Loucy (cell line): ENCODE measurements around the gene NHSL2.

Source experiments
- EZH2phosphoT487 ChIP-seq: fragments of 200-600 bp; IDR thresholded peaks from 2 replicates; pipeline ENCODE4 v1.6.1; 2018; ENCODE audit warnings: antibody characterized with exemption, mild to moderate bottlenecking, moderate library complexity, borderline replicate concordance
- TF ChIP-seq, protein P1 (sequence below): fragments of 200-600 bp; sonication (generic); conservative IDR thresholded peaks from 2 replicates; pipeline ENCODE4 v1.5.1; 2014; ENCODE audit warnings: mild to moderate bottlenecking, antibody characterized with exemption, low read length

DNA sequence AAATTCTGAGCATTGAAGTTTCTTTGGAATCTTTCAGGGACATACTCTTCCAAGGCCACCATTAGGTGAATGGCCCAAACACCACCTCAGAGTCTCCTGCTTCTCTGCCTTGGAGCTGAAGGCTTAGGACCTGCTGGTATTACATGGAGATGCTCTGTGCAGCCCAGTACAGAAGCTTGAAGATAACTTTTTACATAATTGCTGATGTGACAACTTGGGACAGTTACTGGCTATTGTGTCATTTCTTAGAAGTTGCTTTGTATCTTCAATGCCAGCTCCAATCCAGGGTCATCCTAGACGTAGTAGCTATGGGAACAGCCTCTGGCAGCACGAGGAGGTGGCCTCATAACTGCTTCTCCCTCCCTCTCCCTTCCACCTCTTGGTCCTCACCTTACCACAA is 160.6 kb downstream of the NHSL2 start:
- TF ChIP-seq, protein P1, sequence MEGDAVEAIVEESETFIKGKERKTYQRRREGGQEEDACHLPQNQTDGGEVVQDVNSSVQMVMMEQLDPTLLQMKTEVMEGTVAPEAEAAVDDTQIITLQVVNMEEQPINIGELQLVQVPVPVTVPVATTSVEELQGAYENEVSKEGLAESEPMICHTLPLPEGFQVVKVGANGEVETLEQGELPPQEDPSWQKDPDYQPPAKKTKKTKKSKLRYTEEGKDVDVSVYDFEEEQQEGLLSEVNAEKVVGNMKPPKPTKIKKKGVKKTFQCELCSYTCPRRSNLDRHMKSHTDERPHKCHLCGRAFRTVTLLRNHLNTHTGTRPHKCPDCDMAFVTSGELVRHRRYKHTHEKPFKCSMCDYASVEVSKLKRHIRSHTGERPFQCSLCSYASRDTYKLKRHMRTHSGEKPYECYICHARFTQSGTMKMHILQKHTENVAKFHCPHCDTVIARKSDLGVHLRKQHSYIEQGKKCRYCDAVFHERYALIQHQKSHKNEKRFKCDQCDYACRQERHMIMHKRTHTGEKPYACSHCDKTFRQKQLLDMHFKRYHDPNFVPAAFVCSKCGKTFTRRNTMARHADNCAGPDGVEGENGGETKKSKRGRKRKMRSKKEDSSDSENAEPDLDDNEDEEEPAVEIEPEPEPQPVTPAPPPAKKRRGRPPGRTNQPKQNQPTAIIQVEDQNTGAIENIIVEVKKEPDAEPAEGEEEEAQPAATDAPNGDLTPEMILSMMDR = no peak
- TF ChIP-seq EZH2phosphoT487 = no peak
